HG03442 (cell line): ENCODE results near the gene TIMM17A.
"Not testable (repeated sequence)": the region's sequence is repeated elsewhere in the genome, so short reads cannot be mapped to it uniquely, and the experiment has no call there.

Source experiments
- ATAC-seq: cut with Tn5 transposase; IDR thresholded peaks from one replicate; pipeline ENCODE4 v1.9.1; 2021; ENCODE audit warnings: mild to moderate bottlenecking, moderate library complexity; ENCODE audit not compliant: unreplicated experiment

Gene TIMM17A

DNA sequence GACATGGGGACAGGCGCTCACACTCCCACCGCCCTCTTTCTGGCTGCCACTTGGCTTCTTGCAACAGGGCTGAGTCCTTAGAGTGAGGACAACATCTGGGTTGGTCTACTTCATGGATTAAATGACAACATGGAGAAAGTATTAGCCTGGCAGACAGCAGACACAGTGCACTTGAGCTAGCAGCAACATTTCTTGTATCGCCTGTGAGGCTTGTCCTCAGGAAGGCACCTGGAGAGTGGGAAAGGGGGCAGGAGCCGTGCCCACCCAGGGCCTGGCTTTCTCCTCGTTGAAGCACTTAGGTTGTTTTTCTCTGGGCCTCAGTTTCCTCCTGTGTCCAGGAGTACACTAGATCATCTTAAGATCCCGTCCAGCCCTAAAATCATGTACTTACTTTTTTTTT lies 58.8 kb downstream of the TIMM17A start:
- no peak for ATAC-seq

DNA sequence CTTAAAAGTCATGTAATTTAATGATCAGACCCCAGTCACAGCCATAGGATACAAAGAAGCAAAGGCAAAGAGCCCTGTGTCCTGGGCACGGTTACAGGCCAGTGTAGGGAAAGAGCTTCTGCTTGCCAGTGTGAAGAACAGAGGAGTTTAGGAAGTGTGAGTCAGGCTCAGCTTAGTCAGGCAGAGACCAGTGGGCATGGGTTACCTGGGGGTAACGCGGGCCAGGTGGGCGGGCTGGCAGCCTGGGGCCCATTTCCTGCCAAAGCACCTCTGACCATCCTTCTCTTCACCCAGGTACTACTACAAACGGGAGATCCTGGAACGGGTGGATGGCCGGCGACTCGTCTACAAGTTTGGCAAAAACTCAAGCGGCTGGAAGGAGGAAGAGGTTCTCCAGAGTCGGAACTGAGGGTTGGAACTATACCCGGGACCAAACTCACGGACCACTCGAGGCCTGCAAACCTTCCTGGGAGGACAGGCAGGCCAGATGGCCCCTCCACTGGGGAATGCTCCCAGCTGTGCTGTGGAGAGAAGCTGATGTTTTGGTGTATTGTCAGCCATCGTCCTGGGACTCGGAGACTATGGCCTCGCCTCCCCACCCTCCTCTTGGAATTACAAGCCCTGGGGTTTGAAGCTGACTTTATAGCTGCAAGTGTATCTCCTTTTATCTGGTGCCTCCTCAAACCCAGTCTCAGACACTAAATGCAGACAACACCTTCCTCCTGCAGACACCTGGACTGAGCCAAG lies 59.8 kb downstream of the TIMM17A start:
- ATAC-seq, result no peak

DNA sequence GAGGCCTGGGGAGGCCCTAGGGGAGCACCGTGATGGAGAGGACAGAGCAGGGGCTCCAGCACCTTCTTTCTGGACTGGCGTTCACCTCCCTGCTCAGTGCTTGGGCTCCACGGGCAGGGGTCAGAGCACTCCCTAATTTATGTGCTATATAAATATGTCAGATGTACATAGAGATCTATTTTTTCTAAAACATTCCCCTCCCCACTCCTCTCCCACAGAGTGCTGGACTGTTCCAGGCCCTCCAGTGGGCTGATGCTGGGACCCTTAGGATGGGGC lies 60.3 kb downstream of the TIMM17A start:
- no peak for ATAC-seq

DNA sequence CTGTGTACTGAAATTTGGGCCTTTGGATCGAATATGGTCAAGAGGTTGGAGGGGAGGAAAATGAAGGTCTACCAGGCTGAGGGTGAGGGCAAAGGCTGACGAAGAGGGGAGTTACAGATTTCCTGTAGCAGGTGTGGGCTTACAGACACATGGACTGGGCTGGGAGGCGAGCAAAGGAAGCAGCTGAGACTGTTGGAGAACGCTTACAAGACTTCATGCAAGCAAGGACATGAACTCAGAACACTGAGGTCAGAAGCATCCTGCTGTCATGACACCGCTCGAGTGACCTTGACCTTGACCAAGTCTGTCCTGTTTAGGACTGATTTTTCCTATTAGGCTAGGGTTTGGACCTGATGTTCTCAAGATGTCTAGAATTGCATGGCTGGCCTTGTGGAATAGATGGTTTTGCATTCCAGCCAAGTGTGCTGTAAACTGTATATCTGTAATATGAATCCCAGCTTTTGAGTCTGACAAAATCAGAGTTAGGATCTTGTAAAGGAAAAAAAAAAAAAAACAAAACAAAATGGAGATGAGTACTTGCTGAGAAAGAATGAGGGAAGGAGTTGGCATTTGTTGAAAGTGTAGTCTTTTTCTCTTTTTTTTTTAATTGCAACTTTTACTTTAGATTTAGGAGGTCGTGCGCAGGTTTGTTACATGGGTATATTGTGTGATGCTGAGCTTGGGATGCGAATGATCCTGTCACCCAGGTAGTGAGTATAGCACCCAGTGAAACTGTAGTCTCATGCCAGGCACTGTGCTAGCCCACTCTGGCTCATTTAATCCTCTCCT lies 60.9 kb downstream of the TIMM17A start:
- no peak for ATAC-seq

DNA sequence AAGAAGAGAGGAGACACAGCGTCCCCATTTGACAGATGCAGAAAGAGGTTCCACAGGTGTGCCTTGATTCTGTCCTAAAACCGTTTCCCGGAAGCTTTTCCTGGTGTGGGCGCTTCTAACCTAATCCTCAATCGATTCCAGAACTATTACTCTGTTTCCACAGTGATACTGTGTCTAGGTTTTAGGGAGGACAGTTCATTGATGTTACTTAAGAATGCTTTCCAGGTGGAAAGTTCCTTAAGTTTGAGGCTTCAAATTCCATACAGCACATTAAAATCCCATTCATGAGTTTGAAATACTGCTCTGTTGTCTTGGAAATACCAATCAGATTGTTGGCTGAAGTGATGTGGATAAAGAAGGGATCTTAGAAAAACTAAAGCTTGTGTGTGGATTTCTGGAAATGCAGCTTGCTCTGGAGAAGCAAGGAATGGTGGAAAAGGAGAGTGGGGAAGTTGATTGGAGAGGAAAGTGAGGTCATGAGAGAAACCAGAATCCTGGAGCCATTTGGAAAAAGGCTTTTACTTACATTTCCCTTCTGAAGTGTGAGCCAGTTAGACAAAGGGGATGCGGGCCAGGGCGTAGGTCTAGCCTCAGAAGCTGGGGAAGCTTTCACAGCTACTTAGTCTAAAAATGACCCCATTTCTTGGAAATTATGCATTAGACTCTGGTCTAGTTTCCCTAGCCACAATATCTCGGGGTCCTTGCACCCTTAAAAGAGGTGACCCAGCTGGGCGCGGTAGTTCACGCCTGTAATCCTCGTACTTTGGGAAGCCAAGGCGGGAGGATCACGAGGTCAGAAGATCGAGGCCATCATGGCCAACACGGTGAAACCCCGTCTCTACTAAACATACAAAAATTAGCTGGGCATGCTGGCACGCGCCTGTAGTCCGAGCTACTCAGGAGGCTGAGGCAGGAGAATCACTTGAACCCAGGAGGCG lies 61.8 kb downstream of the TIMM17A start:
- no peak for ATAC-seq

DNA sequence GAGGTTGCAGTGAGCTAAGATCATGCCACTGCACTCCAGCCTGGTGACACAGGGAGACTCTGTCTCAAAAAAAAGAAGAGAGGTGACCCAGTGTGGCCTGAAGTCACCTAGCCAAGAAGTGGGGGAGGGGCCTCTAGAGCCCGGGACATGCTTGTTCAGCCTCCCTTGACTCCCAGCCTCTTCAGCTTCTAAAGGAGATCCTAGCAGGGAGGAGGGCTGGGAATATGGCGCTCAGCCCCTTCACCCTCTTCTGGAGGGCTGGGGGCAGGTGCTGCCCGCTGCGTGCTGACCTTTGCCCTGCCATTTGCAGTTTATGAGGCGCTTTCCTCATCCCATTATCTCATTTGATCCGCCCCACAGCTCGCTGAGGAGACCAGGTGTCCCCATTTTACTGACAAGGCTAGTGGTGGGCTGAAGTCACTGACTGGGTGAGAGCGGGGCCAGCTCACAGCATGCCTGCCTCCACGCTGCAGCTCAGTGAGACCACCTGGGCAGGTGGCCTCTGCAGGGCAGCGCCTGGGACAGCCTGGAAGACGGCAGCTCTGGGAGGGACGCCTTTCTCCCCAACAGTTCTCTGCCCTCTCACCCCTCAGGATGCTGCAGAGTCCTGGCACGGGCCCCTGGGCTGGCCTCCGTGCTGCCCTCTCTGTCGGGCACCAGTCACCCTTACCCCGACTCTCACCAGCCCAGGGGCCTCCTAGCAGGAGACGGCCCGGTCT lies 62.6 kb downstream of the TIMM17A start:
- no peak for ATAC-seq

DNA sequence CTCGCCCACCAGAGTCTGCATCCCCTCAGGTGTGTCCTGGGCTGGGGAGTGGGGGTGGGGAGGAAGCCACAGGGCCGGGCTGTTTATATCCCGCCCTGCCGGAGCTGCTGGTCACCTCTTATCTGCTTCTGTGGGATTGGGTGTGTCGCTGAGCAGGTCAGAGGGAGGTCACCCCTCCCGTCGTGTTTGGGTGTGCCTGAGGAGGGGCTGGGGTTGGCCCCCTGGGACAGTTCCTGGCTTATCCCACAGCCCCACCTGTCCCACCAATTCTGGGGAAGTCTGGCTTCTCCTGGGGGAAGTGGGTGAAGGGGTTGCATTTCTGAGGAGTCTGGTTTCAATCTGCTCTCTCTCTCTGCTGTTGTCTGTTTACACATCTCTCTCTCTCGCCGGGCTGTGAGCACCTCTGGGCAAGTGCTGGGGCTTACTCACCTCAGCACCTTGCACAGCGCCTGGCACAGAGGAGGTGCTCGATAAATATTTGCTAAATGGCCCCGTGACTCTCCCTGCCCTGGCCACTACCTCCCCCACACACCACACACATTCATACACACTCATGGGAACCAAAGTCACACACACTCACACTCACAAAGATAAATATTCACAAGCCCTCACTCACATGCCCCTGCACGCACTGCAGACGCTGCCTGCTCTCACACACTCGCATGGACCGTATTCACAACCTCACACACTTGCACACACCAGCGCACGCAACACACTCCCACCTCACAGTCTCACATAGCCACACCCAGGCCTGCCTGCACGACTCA lies 63.3 kb downstream of the TIMM17A start:
- ATAC-seq, result no peak

DNA sequence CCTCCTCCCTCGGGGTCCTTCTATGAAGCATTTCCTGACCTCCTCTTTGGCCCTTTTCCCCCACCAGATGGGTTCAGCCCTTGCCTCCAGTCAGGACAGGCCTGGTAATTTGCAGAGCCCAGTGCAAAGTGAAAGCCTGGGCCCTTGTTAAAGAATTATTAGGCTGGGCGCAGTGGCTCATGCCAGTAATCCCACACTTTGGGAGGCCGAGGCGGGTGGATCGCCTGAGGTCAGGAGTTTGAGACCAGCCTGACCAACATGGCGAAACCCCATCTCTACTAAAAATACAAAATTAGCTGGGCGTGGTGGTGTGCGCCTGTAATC lies 63.9 kb downstream of the TIMM17A start:
- not testable (repeated sequence) for ATAC-seq
